HepG2 (cell line): Measurements from ENCODE around the gene CHN2. TPM values are rescaled to one million over a fixed set of nuclear protein-coding genes. Genes with fewer than 3 reads are reported as not detected.

Experiments used
- ATAC-seq: fragments of 200-7000 bp; cut with Tn5 transposase; 3 replicates; pipeline ENCODE4 v1.9.1; 2020; ENCODE audit warnings: mild to moderate bottlenecking, moderate library complexity
- BruUV-seq: library from RNA; stranded (reverse); fragments of 400-500 nt; replicated peaks from 2 replicates; lab custom pipeline; 2021; lab: Mats Ljungman, UMichigan
- CTCF ChIA-PET: fragments of 300-600 bp; formaldehyde crosslinking; extraction: SDS; loops from one replicate; lab custom pipeline; 2021; ENCODE audit warnings: low total read pairs, inconsistent platforms, low intra/inter-chr PET ratio; lab: Yijun Ruan, JAX
- POLR2A ChIA-PET: fragments of 350-600 bp; sonication (Branson Sonifier 250); formaldehyde crosslinking; loops from one replicate; lab custom pipeline; 2020; ENCODE audit warnings: antibody characterized with exemption, inconsistent platforms; lab: Yijun Ruan, JAX
- DNase-seq: peaks from one replicate; pipeline ENCODE4 v3.0.0-alpha.2; 2015; ENCODE audit warnings: low spot score
- FAIRE-seq: peaks from 3 replicates; lab custom pipeline; 2011; peaks lifted over from hg19 to GRCh38; lab: Jason Lieb, UNC
- H2AFZ ChIP-seq: one replicate; pipeline ENCODE4 v1.6.1; 2011; ENCODE audit warnings: low read length, inconsistent platforms
- H3K27ac ChIP-seq: fragments of 300-600 bp; 3 replicates; pipeline ENCODE4 v1.8.0; 2011; ENCODE audit warnings: mixed run types, mild to moderate bottlenecking, mixed read lengths, low read length, inconsistent platforms; ENCODE audit not compliant: insufficient read depth; ENCODE audit errors: extremely low read length
- H3K27me3 ChIP-seq, 2 experiments: fragments of 200-600 bp in 1 of 2; 2 replicates in 1 of 2; 3 replicates in 1 of 2; pipeline versions ENCODE4 v1.6.0 to v1.8.0; 2011; ENCODE audit warnings: low read length in 2 of 2, mild to moderate bottlenecking in 2 of 2, moderate library complexity in 2 of 2, inconsistent platforms in 1 of 2; ENCODE audit not compliant: insufficient read depth in 2 of 2, control insufficient read depth in 1 of 2
- H3K36me3 ChIP-seq, 2 experiments: fragments of 200-600 bp in 1 of 2; replicated peaks in 1 of 2; 2 replicates in 1 of 2; 3 replicates in 1 of 2; pipeline versions ENCODE4 v1.5.1 to v1.8.0; 2011; ENCODE audit warnings: low read length in 2 of 2, inconsistent platforms in 1 of 2; ENCODE audit not compliant: insufficient read depth in 2 of 2, control insufficient read depth in 1 of 2
- H3K4me1 ChIP-seq: 2 replicates; pipeline ENCODE4 v1.5.1; 2012; ENCODE audit warnings: low read length, inconsistent platforms; ENCODE audit not compliant: insufficient read depth
- H3K4me2 ChIP-seq: 2 replicates; pipeline ENCODE4 v1.6.0; 2011; ENCODE audit warnings: low read depth, low read length, inconsistent platforms
- H3K4me3 ChIP-seq, 3 experiments: fragments of 200-600 bp in 1 of 3; sonication (generic), shearing (Covaris generic) in 1 of 3; replicated peaks in 1 of 3; 2 replicates each; pipeline ENCODE4 v1.5.1; 2011 to 2016; ENCODE audit warnings: low read length in 3 of 3, inconsistent platforms in 2 of 3, low read depth in 2 of 3, mild to moderate bottlenecking in 2 of 3, control low read depth in 1 of 3, mixed read lengths in 1 of 3; ENCODE audit not compliant: insufficient read depth in 1 of 3
- H3K79me2 ChIP-seq: one replicate; pipeline ENCODE4 v1.6.1; 2011; ENCODE audit warnings: low read length, inconsistent platforms; ENCODE audit not compliant: insufficient read depth
- H3K9ac ChIP-seq: 2 replicates; pipeline ENCODE4 v1.6.0; 2011; ENCODE audit warnings: mild to moderate bottlenecking, low read depth, low read length, inconsistent platforms; ENCODE audit not compliant: insufficient read depth
- H3K9me3 ChIP-seq: 2 replicates; pipeline ENCODE4 v1.5.1; 2012; ENCODE audit warnings: mild to moderate bottlenecking, low read length
- H4K20me1 ChIP-seq: 2 replicates; pipeline ENCODE4 v1.6.0; 2011; ENCODE audit warnings: inconsistent platforms, mild to moderate bottlenecking, low read length, moderate library complexity; ENCODE audit not compliant: insufficient read depth
- HNRNPK ChIP-seq: fragments of 200-400 bp; formaldehyde crosslinking; IDR thresholded peaks from 2 replicates; pipeline ENCODE4 v1.6.1; 2018; ENCODE audit warnings: low read length, low read depth, moderate library complexity, mild to moderate bottlenecking; ENCODE audit not compliant: poor library complexity, severe bottlenecking
- LCORL ChIP-seq, 2 experiments: fragments of 450-650 bp in 1 of 2; sonication (generic) in 1 of 2; formaldehyde crosslinking in 1 of 2; IDR thresholded peaks; 2 replicates each; pipeline versions ENCODE4 v1.5.0 to v1.6.1; 2017 to 2020; ENCODE audit warnings: antibody characterized with exemption in 1 of 2, missing genetic modification reagents in 1 of 2
- NFE2L2 ChIP-seq: fragments of 150-350 bp; IDR thresholded peaks from 2 replicates; pipeline ENCODE4 v1.6.1; 2014; ENCODE audit warnings: low read length
- POLR2A ChIP-seq, 2 experiments: IDR thresholded peaks; 2 replicates each; pipeline ENCODE4 v1.6.1; 2011; ENCODE audit warnings: low read depth in 2 of 2, low read length in 2 of 2, mild to moderate bottlenecking in 1 of 2, moderate library complexity in 1 of 2; ENCODE audit not compliant: insufficient read depth in 1 of 2
- SIX4 ChIP-seq: sonication (generic); formaldehyde crosslinking; IDR thresholded peaks from 2 replicates; pipeline ENCODE4 v1.4.0; 2020; ENCODE audit warnings: missing genetic modification reagents
- TGIF2 ChIP-seq: IDR thresholded peaks from 2 replicates; pipeline ENCODE4 v1.6.1; 2016; ENCODE audit warnings: control low read depth, missing compliant biosample characterization
- ZNF24 ChIP-seq: fragments of 450-650 bp; IDR thresholded peaks from 2 replicates; pipeline ENCODE4 v1.6.1; 2017; ENCODE audit warnings: antibody characterized with exemption, mild to moderate bottlenecking
- ZNF34 ChIP-seq: sonication (generic); formaldehyde crosslinking; IDR thresholded peaks from 2 replicates; pipeline ENCODE4 v1.4.0; 2020; ENCODE audit warnings: mild to moderate bottlenecking, missing genetic modification reagents, borderline replicate concordance
- ZNF639 ChIP-seq: conservative IDR thresholded peaks from 2 replicates; pipeline ENCODE4 v1.6.1; 2018; ENCODE audit warnings: missing genetic modification reagents
- ZNF788 ChIP-seq: sonication (generic); formaldehyde crosslinking; IDR thresholded peaks from 2 replicates; pipeline ENCODE4 v1.5.0; 2020; ENCODE audit warnings: mild to moderate bottlenecking, missing genetic modification reagents, borderline replicate concordance
- WGBS: methylation state at CpG from one replicate; pipeline ENCODE4 v1.1.6; 2017; ENCODE audit warnings: low lambda C conversion rate; 5-methylcytosine and 5-hydroxymethylcytosine counted together
- in situ Hi-C: cut with HindIII; loops from 2 replicates; pipeline ENCODE4 v1.10.0; 2017; ENCODE audit warnings: low pct_unique_long_range_greater_than_20kb; ENCODE audit not compliant: extremely low pct_ligation_motif_present
- intact Hi-C: fragments of 100-400 bp; cut with micrococcal nuclease; formaldehyde crosslinking; loops from one replicate; pipeline ENCODE4 v1.10.0; 2022; ENCODE audit not compliant: unreplicated experiment
- polyA plus RNA-seq, 8 experiments: library from polyadenylated mRNA; depleted of rRNA in 3 of 8; stranded (reverse) in 7 of 8; unstranded in 1 of 8; fragments of >200 nt; fragmentation: Illumina TruSeq in 4 of 8; extraction: Trizol in 4 of 8; gene quantifications; 2 replicates each; pipeline versions ENCODE4 v1.2.1 to v1.2.3, GENCODE V29; 2011 to 2016; ENCODE audit warnings: low read depth in 4 of 8, missing spikeins in 1 of 8, mixed read lengths in 1 of 8; ENCODE audit not compliant: insufficient read depth in 1 of 8
- total RNA-seq, 5 experiments: library from RNA; depleted of rRNA; stranded (reverse); fragments of >200 nt; fragmentation: Illumina TruSeq; extraction: Trizol; gene quantifications; 2 replicates each; pipeline ENCODE4 v1.2.3, GENCODE V29; 2016; ENCODE audit warnings: low read depth in 1 of 5

CHN2 gene
- total and polyA plus RNA-seq, 2 of the 13 experiments (the other 11 are each of a cell fraction or from before 2014, with no cell fraction given), result 23.5 to 30.5 TPM

GRCh38 chr7:29490094-29490607 is 295.6 kb downstream of the CHN2 start (continued):
- TF ChIP-seq SIX4 (CRISPR knock-in tag) (no peak), TGIF2 (no peak), ZNF639 (CRISPR knock-in tag) (no peak), POLR2A (IDR thresholded peaks at IDR 0.05; ENCODE audit: insufficient read depth in 1 of 2, low read depth in 2 of 2, low read length in 2 of 2) (no peak), ZNF24 (no peak), ZNF788 (CRISPR knock-in tag) (no peak), ZNF34 (no peak), LCORL (IDR thresholded peaks at IDR 0.05) (no peak), LCORL (CRISPR knock-in tag; IDR thresholded peaks at IDR 0.05) (no peak)

GRCh38 chr7:29494350-29494749 is 299.8 kb downstream of the CHN2 start:
- Histone ChIP-seq H3K79me2 (no peaks in the 10 kb centered on the region), H4K20me1 (no peaks in the 10 kb centered on the region), H3K27ac (no peak overlapping the region), H3K9ac (no peak overlapping the region), H3K4me3 (no peak overlapping the region), H3K4me1 (peaks cover 48% of the 10 kb centered on the region), H3K4me2 (no peak overlapping the region), H3K27me3 (no peaks in the 10 kb centered on the region), H3K9me3 (no peaks in the 10 kb centered on the region), H3K36me3 (peaks cover 8 to 18% of the 10 kb centered on the region in 2 experiments; a peak in 3 of 5 replicates), H2AFZ (no peak overlapping the region)
- ChIA-PET POLR2A (interaction anchor here (1.8 kb wide), 1 partner anchor 11 kb away, joined by 7 read pairs; no protein-coding TSS in a partner anchor), CTCF (no interaction called here)
- DNase-seq (no peak), FAIRE-seq (no peak), ATAC-seq (no peak)
- intact Hi-C loops (loop anchor here (10.0 kb wide), 1 partner anchor 50 kb away; no protein-coding TSS in a partner anchor), in situ Hi-C loops (no loop called here)
- 100% methylated on average over 1 of the region's 1 CpG for WGBS
- no TSS peak for BruUV-seq
- peak; percentile 37; the same call in 1 of the 2 replicates for TF ChIP-seq NFE2L2
- no peak for TF ChIP-seq HNRNPK
